Iris pigment epithelial cell (primary cell): ENCODE results near the gene BMP3.
"Not testable (repeated sequence)": the region's sequence is repeated elsewhere in the genome, so short reads cannot be mapped to it uniquely, and the experiment has no call there.

Source experiments
- DNase-seq: peaks from one replicate; pipeline ENCODE4 v3.0.0-alpha.2; 2011; ENCODE audit warnings: low read depth

BMP3 gene

GRCh38 chr4:81030061-81030980 is at the start of gene BMP3:
Gene BMP3, plus strand, starts transcription at chr4:81030708. Its CDS starts 577 bp downstream, at chr4:81031285.
- DNase-seq = peak; percentile 9

GRCh38 chr4:80986011-80986410 is 44.5 kb upstream of the BMP3 start:
- no peak for DNase-seq

GRCh38 chr4:80989921-80990544 is 40.5 kb upstream of the BMP3 start:
- DNase-seq = peak; percentile 72

GRCh38 chr4:80990851-80991250 is 39.7 kb upstream of the BMP3 start:
- no peak for DNase-seq

GRCh38 chr4:80999943-81000342 is 30.6 kb upstream of the BMP3 start:
- DNase-seq = no peak

- no peak for DNase-seq
Measured at GRCh38 chr4:81003597-81004111, 26.9 kb upstream of the BMP3 start.

GRCh38 chr4:81007417-81007816 is 23.1 kb upstream of the BMP3 start:
- DNase-seq = no peak

GRCh38 chr4:81016566-81016965 is 13.9 kb upstream of the BMP3 start:
- not testable (repeated sequence) for DNase-seq

GRCh38 chr4:81019006-81019405 is 11.5 kb upstream of the BMP3 start:
- DNase-seq = no peak

- DNase-seq = no peak
Measured at GRCh38 chr4:81021142-81021944, 9.2 kb upstream of the BMP3 start.

GRCh38 chr4:81021981-81022380 is 8.5 kb upstream of the BMP3 start:
- DNase-seq = no peak

GRCh38 chr4:81023484-81023883 is 7.0 kb upstream of the BMP3 start:
- DNase-seq = no peak

- DNase-seq = peak; percentile 10
Measured at GRCh38 chr4:81030981-81031791, 678 bp downstream of the BMP3 start.

GRCh38 chr4:81031796-81032551 is 1.5 kb downstream of the BMP3 start:
- no peak for DNase-seq

GRCh38 chr4:81032771-81033684 is 2.5 kb downstream of the BMP3 start:
- DNase-seq = no peak

GRCh38 chr4:81038636-81039350 is 8.3 kb downstream of the BMP3 start:
- no peak for DNase-seq

GRCh38 chr4:81039351-81039972 is 9.0 kb downstream of the BMP3 start:
- DNase-seq = peak; percentile 32

- peak; percentile 47 for DNase-seq
Measured at GRCh38 chr4:81040012-81040659, 9.6 kb downstream of the BMP3 start.
